Stimulated activated CD4-positive, alpha-beta T cell treated with anti-CD3 and anti-CD28 coated beads, TNF-alpha, amount 100 ng/mL, for 24 hours (primary cell): ENCODE measurements around the gene TOM1L2.
"Not testable (repeated sequence)": the region's sequence is repeated elsewhere in the genome, so short reads cannot be mapped to it uniquely, and the experiment has no call there.

Experiments
- DNase-seq, 3 experiments: peaks; one replicate each; pipeline ENCODE4 v3.0.0-alpha.2; 2020; ENCODE audit warnings: low read depth in 3 of 3

The TOM1L2 gene

DNA sequence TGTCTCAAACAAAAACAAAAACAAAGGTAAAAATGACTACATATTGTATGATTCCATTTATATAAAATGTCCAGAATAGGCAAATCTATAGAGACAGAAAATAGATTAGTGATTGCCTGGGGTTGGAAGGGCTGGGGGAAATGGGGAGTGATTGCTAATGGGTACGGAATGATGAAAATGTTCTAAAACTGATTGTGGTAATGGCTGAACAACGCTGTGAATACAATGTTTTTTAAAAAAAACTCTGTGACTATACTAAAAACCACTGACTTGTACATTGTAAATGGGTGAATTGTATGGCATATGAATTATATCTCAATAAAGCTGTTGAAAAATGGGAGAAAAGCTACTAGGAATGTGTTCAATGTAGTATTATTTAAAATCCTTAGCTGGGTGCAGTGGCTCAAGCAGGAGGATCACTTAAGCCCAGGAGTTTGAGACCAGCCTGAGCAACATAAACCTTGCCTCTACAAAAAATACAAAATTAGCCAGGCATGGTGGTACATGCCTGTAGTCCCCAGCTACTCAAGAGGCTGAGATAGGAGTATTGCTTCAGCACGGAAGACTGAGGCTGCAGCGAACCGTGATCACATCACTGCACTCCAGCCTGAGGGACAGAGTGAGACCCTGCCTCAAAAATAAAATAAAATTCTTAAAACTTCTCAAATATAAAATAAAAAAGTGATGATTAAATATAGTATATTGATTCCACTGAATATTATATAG is 47.9 kb downstream of the TOM1L2 start:
- no peak for DNase-seq

GRCh38 chr17:17922070-17922614 is 50.1 kb downstream of the TOM1L2 start:
- no peak for DNase-seq

DNA sequence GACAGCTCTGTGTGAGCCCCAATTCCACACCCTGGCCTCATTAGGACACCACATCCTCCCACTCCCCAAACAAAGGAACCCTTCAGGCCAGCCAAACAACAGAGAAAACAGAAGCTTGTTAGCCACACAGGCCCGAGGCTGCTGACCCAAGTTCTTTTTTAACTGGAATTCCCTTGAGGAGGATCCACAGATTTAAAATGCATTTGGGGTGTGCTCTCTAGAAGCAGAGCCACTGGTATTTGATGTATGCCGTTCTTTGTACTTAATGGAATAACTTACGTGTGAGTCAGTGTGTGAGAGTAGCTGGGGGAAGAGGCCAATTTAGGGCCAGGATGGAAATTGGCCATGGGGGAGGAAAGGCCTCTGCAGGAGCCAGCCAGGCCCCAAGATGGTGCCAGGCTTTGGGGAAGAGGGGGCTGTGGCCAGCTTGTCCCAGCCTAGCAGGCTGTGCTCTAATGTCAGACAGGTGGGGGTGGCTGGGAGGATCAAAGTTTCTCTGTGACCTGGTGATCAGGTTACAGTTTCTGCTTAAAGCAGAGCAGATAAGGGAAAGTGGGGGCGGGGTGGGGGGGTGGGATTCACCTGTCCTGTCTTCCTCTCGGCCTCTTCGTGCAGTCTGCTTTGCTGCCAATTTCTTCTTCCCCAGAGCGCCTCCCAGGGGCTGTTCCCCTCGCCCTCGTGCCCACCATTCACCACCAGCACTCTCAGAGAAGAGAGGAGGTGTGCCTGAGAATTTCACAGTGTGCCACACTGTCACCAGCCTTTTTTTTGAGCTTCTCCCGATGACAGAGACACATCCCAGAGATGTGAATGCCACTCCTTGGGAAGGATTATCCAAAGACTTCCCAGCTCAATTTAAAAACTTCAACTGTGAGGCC is 50.8 kb downstream of the TOM1L2 start:
- DNase-seq: no peak

DNA sequence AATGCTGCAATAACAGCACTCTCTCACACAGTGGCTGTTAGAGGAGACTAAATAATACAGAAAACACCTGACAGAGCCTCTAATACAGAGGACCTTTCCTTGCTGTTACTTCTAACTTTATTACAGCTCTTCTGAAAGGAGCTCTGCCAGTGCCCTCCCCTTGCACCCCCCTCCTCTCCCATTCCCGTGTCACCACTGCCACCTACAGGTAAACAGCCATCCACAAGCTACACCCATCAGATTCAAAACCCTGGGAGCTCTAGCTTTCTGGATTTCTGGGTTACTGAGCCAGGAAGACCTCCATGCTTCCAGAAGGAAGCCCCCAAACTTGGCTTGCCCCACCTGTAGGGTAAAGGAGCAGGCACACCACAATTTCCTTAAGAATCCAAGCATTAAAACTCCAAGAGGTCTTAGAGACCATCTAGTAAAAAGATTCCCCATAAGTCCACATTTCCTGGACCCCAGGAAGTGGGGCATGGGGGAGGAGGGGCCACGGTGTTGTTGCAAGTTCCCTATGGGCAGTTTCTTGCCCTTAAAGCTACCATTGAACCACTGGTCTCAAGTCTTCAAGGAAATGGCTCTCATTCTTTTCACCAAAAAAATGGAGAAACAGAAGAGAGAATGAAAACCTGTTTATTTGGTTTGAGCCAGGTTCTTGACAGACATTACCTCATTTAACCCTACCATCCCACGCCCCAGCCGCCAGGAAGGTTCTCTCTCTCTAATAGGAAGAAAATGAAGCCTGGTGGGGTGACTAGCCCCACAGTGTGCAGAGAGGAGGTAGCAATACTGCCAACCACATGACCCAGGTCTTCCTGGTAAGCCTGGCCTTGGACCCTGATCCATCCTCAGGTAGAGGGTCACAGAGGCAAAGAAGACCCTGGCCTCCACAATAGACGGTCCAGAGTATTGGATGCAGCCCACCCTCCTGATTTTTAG is 52.8 kb downstream of the TOM1L2 start:
- peak; percentile 22 to 63 (median 38) for DNase-seq

GRCh38 chr17:17917394-17917793 is 54.8 kb downstream of the TOM1L2 start:
- DNase-seq: no peak

DNA sequence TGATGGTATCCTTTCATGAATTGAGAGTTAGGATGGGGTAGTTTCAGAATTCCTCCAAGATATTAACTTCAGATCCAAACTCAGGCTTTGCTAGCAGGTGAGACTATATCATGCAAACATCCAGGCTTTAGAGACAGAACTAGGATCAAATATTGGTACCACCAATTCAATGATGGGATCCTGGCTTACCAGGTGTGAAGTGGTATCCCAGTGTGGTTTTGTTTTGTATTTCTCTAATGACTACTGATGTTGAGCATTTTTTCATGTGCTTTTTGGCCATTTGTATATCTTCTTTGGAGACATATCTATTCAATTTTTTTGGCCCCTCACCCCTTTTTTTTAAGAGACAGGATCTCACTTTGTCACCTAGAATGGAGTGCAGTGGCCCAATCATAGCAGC is 57.0 kb downstream of the TOM1L2 start:
- DNase-seq: no peak

- peak in 1 of 3 experiments; percentile 24 for DNase-seq
Measured at GRCh38 chr17:17913695-17914332, 58.4 kb downstream of the TOM1L2 start.

GRCh38 chr17:17912336-17912735 is 59.9 kb downstream of the TOM1L2 start:
- DNase-seq: not testable (repeated sequence)

- DNase-seq: no peak
Measured at GRCh38 chr17:17911001-17911613, 61.1 kb downstream of the TOM1L2 start.

DNA sequence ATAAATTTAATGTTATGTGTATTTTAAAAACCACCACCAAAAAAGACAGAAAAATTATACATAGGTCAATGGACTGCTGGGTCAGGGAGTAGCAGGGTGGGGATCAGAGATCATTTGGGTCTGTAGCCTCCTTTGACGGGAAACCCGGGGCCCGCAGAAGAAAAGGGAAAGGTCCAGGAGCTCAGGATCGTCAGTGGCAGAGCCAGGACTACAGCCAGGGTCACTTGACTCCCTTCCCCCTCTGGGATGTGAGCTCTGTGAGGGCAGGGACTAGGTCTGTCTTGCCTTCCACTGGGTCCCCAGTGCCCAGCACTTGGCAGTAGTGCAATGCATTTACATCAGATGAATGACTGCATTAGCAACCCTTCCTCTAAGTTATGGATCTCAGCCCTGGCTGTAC is 62.1 kb downstream of the TOM1L2 start:
- DNase-seq: no peak

GRCh38 chr17:17909078-17909477 is 63.1 kb downstream of the TOM1L2 start:
- no peak for DNase-seq

DNA sequence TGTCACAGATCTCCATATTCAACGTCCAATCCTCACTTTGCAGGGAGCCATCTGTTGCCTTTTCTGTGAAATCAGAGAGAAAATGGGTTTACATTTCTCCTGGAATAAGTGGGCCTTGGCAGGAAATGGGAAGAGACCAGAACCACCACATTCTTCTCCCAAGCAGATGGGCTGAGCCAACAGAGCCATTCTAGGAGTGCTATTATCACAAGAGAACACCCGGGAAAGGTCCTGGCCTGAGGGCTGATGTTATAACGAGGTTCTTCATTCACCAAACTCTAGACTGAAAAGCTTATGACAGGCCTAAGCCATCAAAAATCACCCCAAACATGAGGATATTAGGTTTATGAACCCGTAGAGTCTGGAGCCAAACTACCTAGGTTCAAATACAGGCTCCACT is 64.7 kb downstream of the TOM1L2 start:
- no peak for DNase-seq

- DNase-seq: no peak
Measured at GRCh38 chr17:17906418-17907215, 65.6 kb downstream of the TOM1L2 start.

DNA sequence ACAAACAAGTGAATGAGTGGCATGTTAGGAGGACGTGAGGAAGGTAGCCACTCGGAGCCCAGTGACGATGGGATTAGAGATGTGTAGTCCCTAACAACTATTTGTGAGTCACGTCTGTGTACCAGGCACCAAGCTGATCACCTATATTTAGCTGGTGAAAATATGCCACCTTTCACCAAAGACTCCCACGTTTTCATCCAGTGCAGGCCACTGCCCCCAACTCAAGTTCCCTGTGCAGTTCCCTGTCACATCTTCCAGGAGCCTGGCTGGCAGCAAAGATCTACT is 67.2 kb downstream of the TOM1L2 start:
- DNase-seq: no peak

- DNase-seq: no peak
Measured at GRCh38 chr17:17904166-17905035, 67.8 kb downstream of the TOM1L2 start.

DNA sequence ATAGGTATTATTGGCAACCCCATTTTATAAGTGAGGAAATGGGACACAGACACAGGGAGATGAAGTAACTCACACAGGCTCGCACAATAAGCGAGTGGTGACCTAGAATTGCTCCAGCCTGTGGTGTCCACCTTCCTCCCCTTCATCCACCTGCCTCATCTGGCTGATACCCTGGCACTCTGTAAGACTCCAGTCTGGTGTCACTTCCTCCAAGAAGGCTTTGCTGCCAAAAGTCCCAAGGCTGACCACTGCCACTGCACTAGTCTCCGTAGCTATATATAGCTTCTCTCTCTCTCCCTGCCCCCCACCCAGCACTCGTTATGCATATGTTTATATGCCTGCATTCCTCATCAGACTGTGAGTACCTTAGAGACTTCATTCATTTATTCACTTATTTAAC is 69.3 kb downstream of the TOM1L2 start:
- DNase-seq: no peak

- DNase-seq: no peak
Measured at GRCh38 chr17:17902376-17902775, 69.8 kb downstream of the TOM1L2 start.

DNA sequence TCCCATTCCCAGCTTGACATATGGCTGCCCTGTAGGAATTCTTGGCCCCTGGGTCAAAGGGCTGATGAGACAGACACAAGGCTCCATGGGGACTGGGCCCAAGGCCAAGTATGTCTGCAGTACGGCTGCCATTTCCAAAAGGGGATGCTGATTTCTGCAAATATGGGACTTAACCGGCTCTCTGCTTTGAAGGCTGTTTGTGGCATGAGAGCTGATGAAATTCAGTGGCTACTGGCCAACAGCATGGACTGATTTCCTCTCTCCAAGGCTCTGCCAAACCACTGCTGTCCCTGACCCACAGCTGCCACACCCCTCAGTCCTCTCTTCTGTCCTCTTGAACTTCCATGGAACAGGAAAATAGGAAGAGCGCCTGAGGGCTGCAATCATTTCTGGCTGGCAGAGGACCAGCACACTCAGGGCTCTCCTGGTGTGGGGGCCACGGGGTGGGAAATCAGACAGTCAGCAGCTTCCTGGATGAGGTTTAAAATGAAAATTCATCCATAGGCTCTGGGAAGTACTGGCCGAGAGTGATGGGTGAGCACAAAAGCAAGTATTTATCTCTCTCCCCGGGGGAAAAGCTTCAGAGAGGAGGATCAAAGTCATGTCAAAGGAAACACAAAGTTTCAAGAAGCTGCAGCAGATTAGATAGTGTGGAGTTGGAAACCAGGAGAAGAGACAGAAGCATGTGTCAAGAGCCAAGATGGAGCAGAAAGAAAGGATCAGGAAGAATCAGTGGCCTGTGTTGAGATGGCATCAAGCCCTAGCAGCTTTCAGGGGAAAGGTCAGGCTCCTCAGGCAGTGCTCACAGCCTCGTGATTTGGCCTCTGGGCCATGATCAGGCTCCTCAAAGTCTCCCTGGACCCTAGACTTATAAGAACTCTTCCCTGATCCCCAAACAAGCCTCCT is 71.3 kb downstream of the TOM1L2 start:
- no peak for DNase-seq
